ENCODE measurements around the gene GFAP.

GFAP gene

GRCh38 chr17:44900894-44901293 is 14.4 kb downstream of the GFAP start:
- peak; percentile 47 for DNase-seq (ENCODE audit: low spot score)

GRCh38 chr17:44899074-44899782 is 16.1 kb downstream of the GFAP start, which contains the start of gene EFTUD2:
TSS of gene EFTUD2 (minus strand) at chr17:44899445. CDS start at chr17:44894521, 4,924 bp downstream.
- DNase-seq (ENCODE audit: low spot score) = peak; percentile 92

GRCh38 chr17:44898768-44899073 is 16.6 kb downstream of the GFAP start:
- no peak for DNase-seq (ENCODE audit: low spot score)

GRCh38 chr17:44894642-44895041 is 20.7 kb downstream of the GFAP start:
- no peak for DNase-seq (ENCODE audit: low spot score)

- DNase-seq (ENCODE audit: low spot score) = no peak
Observed at GRCh38 chr17:44892250-44892649, 23.1 kb downstream of the GFAP start.

GRCh38 chr17:44889003-44889402 is 26.3 kb downstream of the GFAP start:
- no peak for DNase-seq (ENCODE audit: low spot score)

GRCh38 chr17:44887971-44888954 is 27.0 kb downstream of the GFAP start:
- no peak for DNase-seq (ENCODE audit: low spot score)

GRCh38 chr17:44887016-44887415 is 28.3 kb downstream of the GFAP start:
- no peak for DNase-seq (ENCODE audit: low spot score)

- DNase-seq (ENCODE audit: low spot score) = no peak
Observed at GRCh38 chr17:44884941-44885340, 30.4 kb downstream of the GFAP start.

- no peak for DNase-seq (ENCODE audit: low spot score)
Observed at GRCh38 chr17:44881145-44881544, 34.2 kb downstream of the GFAP start.

GRCh38 chr17:44880062-44880461 is 35.2 kb downstream of the GFAP start:
- no peak for DNase-seq (ENCODE audit: low spot score)

GRCh38 chr17:44879376-44879775 is 35.9 kb downstream of the GFAP start:
- DNase-seq (ENCODE audit: low spot score) = no peak

GRCh38 chr17:44878627-44879221 is 36.6 kb downstream of the GFAP start:
- peak; percentile 43 for DNase-seq (ENCODE audit: low spot score)

- no peak for DNase-seq (ENCODE audit: low spot score)
Observed at GRCh38 chr17:44877121-44877520, 38.2 kb downstream of the GFAP start.

GRCh38 chr17:44875761-44876160 is 39.5 kb downstream of the GFAP start:
- no peak for DNase-seq (ENCODE audit: low spot score)

GRCh38 chr17:44872131-44872768 is 43.0 kb downstream of the GFAP start:
- no peak for DNase-seq (ENCODE audit: low spot score)

GRCh38 chr17:44871556-44871955 is 43.7 kb downstream of the GFAP start:
- DNase-seq (ENCODE audit: low spot score) = no peak

GRCh38 chr17:44867841-44868240 is 47.5 kb downstream of the GFAP start:
- no peak for DNase-seq (ENCODE audit: low spot score)

- no peak for DNase-seq (ENCODE audit: low spot score)
Observed at GRCh38 chr17:44865931-44866330, 49.4 kb downstream of the GFAP start.

- DNase-seq (ENCODE audit: low spot score) = peak; percentile 77
Observed at GRCh38 chr17:44865231-44865660, 50.1 kb downstream of the GFAP start.

- no peak for DNase-seq (ENCODE audit: low spot score)
Observed at GRCh38 chr17:44864831-44865230, 50.5 kb downstream of the GFAP start.
